ENCODE results near the gene SORCS2.

DNA sequence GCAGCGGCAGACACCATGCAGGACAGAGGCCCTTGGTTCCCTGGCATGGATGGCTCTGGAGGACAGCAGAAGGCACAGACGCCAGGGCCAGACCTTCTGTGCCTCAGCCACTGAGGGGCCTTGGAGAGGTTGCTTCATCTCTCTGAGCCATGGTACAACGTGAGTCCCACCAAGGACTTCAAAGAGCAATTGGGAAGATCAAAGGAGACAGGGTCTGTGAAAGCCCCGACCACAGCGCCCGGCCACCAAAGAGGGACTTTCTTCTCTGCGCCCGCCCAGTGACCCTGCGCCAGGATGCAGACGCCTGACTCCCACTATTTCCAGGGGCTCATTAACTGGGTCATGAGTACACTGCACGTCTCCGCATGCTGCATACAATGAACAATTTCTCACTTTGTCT lies 573.3 kb downstream of the SORCS2 start:
- TF ChIP-seq, protein P1, sequence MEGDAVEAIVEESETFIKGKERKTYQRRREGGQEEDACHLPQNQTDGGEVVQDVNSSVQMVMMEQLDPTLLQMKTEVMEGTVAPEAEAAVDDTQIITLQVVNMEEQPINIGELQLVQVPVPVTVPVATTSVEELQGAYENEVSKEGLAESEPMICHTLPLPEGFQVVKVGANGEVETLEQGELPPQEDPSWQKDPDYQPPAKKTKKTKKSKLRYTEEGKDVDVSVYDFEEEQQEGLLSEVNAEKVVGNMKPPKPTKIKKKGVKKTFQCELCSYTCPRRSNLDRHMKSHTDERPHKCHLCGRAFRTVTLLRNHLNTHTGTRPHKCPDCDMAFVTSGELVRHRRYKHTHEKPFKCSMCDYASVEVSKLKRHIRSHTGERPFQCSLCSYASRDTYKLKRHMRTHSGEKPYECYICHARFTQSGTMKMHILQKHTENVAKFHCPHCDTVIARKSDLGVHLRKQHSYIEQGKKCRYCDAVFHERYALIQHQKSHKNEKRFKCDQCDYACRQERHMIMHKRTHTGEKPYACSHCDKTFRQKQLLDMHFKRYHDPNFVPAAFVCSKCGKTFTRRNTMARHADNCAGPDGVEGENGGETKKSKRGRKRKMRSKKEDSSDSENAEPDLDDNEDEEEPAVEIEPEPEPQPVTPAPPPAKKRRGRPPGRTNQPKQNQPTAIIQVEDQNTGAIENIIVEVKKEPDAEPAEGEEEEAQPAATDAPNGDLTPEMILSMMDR (IDR thresholded peaks at IDR 0.05; ENCODE audit: low read depth, low read length), result no peak
- TF ChIP-seq EZH2phosphoT487 (IDR thresholded peaks at IDR 0.05; ENCODE audit: low read depth), result no peak
